Measurements from ENCODE around the gene MYO16. TPM values are rescaled to one million over a fixed set of nuclear protein-coding genes. Genes with fewer than 3 reads are reported as not detected.

The MYO16 gene
- total and polyA plus RNA-seq, 9 donors, result under 0.01 to 0.37 (median 0.16) TPM; not detected in 2

- intact Hi-C loops (cut with DNase I), result no loop called here
Observed at GRCh38 chr13:109254274-109254673, 624.9 kb downstream of the MYO16 start.

DNA sequence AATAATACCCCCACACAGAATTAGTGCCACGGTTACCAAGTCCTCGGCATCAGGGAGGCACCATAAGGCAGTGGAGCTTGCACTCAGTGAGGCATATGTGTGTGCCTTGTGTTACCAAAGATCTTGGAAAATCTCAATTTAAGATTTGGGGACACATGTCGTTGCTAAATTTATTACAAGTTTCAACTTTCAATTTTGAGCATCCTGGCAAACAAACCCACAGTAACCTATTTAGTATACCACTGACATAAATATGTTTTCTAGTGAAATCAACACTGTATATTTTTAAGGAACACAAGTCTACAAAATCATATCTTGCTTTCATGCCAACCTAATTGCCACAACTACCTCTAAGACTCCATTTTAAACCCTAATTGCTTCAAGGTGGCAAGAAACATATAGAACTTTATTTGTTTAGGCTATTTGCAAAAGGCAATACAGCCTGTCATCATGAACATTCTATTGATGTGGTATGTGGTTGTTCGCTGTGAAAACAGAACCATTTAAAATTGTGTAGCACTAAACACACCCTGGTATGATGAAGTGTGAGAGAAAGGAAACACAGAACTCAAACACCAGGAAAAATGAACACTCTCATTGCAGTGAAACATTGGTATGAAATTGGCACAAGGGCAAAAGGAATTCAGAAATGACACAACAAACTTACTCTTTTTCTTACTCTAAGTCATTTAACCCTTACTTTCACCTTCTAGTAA is 625.9 kb downstream of the MYO16 start:
- DNase-seq, result no peak
- no peaks in the 10 kb centered on the region for H3K9me3 ChIP-seq
- 84 to 88% (median 86%) methylated on average over 4 of the region's 4 CpGs for WGBS, 3 donors
- intact Hi-C loops (cut with DNase I), result no loop called here
- H3K27ac ChIP-seq, result no peak overlapping the region
- TF ChIP-seq, protein P1, sequence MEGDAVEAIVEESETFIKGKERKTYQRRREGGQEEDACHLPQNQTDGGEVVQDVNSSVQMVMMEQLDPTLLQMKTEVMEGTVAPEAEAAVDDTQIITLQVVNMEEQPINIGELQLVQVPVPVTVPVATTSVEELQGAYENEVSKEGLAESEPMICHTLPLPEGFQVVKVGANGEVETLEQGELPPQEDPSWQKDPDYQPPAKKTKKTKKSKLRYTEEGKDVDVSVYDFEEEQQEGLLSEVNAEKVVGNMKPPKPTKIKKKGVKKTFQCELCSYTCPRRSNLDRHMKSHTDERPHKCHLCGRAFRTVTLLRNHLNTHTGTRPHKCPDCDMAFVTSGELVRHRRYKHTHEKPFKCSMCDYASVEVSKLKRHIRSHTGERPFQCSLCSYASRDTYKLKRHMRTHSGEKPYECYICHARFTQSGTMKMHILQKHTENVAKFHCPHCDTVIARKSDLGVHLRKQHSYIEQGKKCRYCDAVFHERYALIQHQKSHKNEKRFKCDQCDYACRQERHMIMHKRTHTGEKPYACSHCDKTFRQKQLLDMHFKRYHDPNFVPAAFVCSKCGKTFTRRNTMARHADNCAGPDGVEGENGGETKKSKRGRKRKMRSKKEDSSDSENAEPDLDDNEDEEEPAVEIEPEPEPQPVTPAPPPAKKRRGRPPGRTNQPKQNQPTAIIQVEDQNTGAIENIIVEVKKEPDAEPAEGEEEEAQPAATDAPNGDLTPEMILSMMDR (IDR thresholded peaks at IDR 0.05), result no peak
- TF ChIP-seq EP300 (IDR thresholded peaks at IDR 0.05) (no peak), POLR2A (IDR thresholded peaks at IDR 0.05) (no peak)
- no peaks in the 10 kb centered on the region for H3K36me3 ChIP-seq
- no peaks in the 10 kb centered on the region for H3K4me1 ChIP-seq (ENCODE audit: insufficient read depth)
- no peak overlapping the region for H3K4me3 ChIP-seq
- no peaks in the 10 kb centered on the region for H3K27me3 ChIP-seq

More at GRCh38 chr13:109254274-109254673, 624.9 kb downstream of the MYO16 start:
- TF ChIP-seq EP300 (IDR thresholded peaks at IDR 0.05) (no peak), POLR2A (IDR thresholded peaks at IDR 0.05) (no peak)
- TF ChIP-seq, protein P1 (IDR thresholded peaks at IDR 0.05), result no peak
- no peak for DNase-seq
- Histone ChIP-seq H3K9me3 (no peaks in the 10 kb centered on the region), H3K27me3 (no peaks in the 10 kb centered on the region), H3K4me1 (ENCODE audit: insufficient read depth) (no peaks in the 10 kb centered on the region), H3K27ac (no peak overlapping the region), H3K36me3 (no peaks in the 10 kb centered on the region), H3K4me3 (no peak overlapping the region)
- WGBS, 3 donors, result 77 to 84% (median 79%) methylated on average over 1 of the region's 1 CpG

DNA sequence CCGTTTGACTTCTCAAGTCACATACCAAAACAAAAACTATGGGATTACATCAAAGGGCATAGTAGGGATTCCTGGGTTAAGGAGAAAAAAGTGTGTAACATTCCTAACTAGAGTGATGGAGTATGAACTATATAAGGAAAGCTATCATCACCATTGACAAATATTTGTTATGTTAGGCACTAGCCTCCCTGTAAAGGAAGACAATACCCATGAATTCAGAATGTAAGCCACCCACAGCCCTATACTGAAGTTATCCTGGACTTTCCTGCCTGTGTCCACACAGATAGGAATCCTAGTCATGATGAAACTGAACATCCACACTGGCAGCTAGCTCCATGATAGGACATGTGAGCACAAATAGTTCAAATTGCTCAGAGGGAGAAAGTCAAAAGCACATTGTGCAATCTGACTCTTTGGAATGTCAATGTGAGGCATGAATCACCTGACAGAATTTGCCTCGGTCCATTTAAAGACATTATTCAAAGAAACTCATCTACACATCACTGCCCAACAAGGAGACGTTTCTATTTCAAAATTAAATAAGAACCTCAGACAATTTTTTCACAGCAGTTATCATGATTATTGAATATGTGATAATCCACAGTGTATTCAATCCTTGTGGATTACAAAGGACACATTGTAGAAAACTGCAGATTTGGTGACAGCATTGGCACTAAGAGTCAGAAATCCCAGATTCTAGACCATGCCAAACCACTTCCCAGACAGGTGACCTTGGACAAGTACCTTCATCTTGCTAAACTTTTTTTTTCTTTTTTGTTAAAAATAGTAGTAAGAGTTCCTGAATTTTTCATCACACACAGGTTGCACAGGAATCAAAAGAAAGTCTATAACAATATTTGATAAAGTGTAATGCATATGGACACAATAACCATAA is 627.7 kb downstream of the MYO16 start:
- Histone ChIP-seq H3K4me3 (no peak overlapping the region), H3K27ac (no peak overlapping the region), H3K27me3 (no peaks in the 10 kb centered on the region), H3K36me3 (no peaks in the 10 kb centered on the region), H3K9me3 (no peaks in the 10 kb centered on the region), H3K4me1 (ENCODE audit: insufficient read depth) (no peaks in the 10 kb centered on the region)
- DNase-seq, result no peak
- intact Hi-C loops (cut with DNase I), result no loop called here
- WGBS, 3 donors, result 4 to 9% (median 7%) methylated on average over 3 of the region's 3 CpGs
- TF ChIP-seq POLR2A (IDR thresholded peaks at IDR 0.05), result no peak
- TF ChIP-seq EP300 (IDR thresholded peaks at IDR 0.05), result no peak
- TF ChIP-seq, protein P1 (IDR thresholded peaks at IDR 0.05), result no peak

Data from ovary (tissue), 9 donors.